ENCODE results near the gene DCHS2.

The DCHS2 gene

GRCh38 chr4:154487145-154487544 is 4.5 kb downstream of the DCHS2 start:
- DNase-seq, result no peak

GRCh38 chr4:154485127-154485773 is 6.3 kb downstream of the DCHS2 start:
- no peak for DNase-seq

- DNase-seq, result no peak
These were observed 13.1 kb downstream of the DCHS2 start for GRCh38 chr4:154478547-154478946.

GRCh38 chr4:154478128-154478527 is 13.5 kb downstream of the DCHS2 start:
- no peak for DNase-seq

GRCh38 chr4:154476232-154476631 is 15.4 kb downstream of the DCHS2 start:
- DNase-seq, result no peak

GRCh38 chr4:154475820-154476219 is 15.8 kb downstream of the DCHS2 start:
- no peak for DNase-seq

- no peak for DNase-seq
These were observed 18.1 kb downstream of the DCHS2 start for GRCh38 chr4:154473497-154473896.

- no peak for DNase-seq
These were observed 18.7 kb downstream of the DCHS2 start for GRCh38 chr4:154472858-154473257.

GRCh38 chr4:154471526-154472331 is 19.9 kb downstream of the DCHS2 start:
- DNase-seq, result no peak

- DNase-seq, result no peak
These were observed 20.6 kb downstream of the DCHS2 start for GRCh38 chr4:154471032-154471431.

GRCh38 chr4:154467886-154468285 is 23.7 kb downstream of the DCHS2 start:
- no peak for DNase-seq

- DNase-seq, result no peak
These were observed 25.3 kb downstream of the DCHS2 start for GRCh38 chr4:154466336-154466735.

- no peak for DNase-seq
These were observed 26.5 kb downstream of the DCHS2 start for GRCh38 chr4:154465085-154465484.

- no peak for DNase-seq
These were observed 26.9 kb downstream of the DCHS2 start for GRCh38 chr4:154464654-154465053.

GRCh38 chr4:154462081-154462810 is 29.4 kb downstream of the DCHS2 start:
- no peak for DNase-seq

- no peak for DNase-seq
These were observed 34.1 kb downstream of the DCHS2 start for GRCh38 chr4:154457471-154457870.

- DNase-seq, result no peak
These were observed 34.7 kb downstream of the DCHS2 start for GRCh38 chr4:154456889-154457288.

- no peak for DNase-seq
These were observed 35.4 kb downstream of the DCHS2 start for GRCh38 chr4:154456240-154456639.

GRCh38 chr4:154455111-154455510 is 36.5 kb downstream of the DCHS2 start:
- DNase-seq, result no peak

- DNase-seq, result no peak
These were observed 36.9 kb downstream of the DCHS2 start for GRCh38 chr4:154454710-154455109.

- no peak for DNase-seq
These were observed 38.7 kb downstream of the DCHS2 start for GRCh38 chr4:154452798-154453346.

- no peak for DNase-seq
These were observed 40.6 kb downstream of the DCHS2 start for GRCh38 chr4:154450966-154451365.

GRCh38 chr4:154444958-154445357 is 46.6 kb downstream of the DCHS2 start:
- DNase-seq, result no peak

GRCh38 chr4:154441982-154442381 is 49.6 kb downstream of the DCHS2 start:
- DNase-seq, result no peak

All from NCI-H1694 (cell line).